Esophagus squamous epithelium (tissue), 5 donors: ENCODE data around the gene CD109. TPM values are rescaled to one million over a fixed set of nuclear protein-coding genes. Genes with fewer than 3 reads are reported as not detected.

Source experiments
- DNase-seq: peaks from one replicate; lab custom pipeline; 2025; lab: John Stamatoyannopoulos, UW
- H3K27ac ChIP-seq, 4 donors: fragments of 200-600 bp; sonication (generic); one replicate each; pipeline ENCODE4 v1.5.1; 2016 to 2019; ENCODE audit warnings: mild to moderate bottlenecking in 1 of 4
- H3K27me3 ChIP-seq, 4 donors: fragments of 200-600 bp; sonication (generic); 1 replicate in 3 of 4; 2 replicates in 1 of 4; pipeline versions ENCODE4 v1.5.1 to v1.6.0; 2017 to 2021; ENCODE audit warnings: antibody characterized with exemption in 1 of 4
- H3K36me3 ChIP-seq, 3 donors: fragments of 200-600 bp; sonication (generic); one replicate each; pipeline ENCODE4 v1.5.1; 2016 to 2019
- H3K4me1 ChIP-seq, 3 donors: fragments of 200-600 bp; sonication (generic); one replicate each; pipeline ENCODE4 v1.5.1; 2017 to 2019
- H3K4me3 ChIP-seq, 4 donors: fragments of 200-600 bp; sonication (generic); 1 replicate in 3 of 4; 2 replicates in 1 of 4; pipeline ENCODE4 v1.5.1; 2016 to 2019; ENCODE audit warnings: mild to moderate bottlenecking in 2 of 4, moderate library complexity in 1 of 4
- H3K9me3 ChIP-seq, 3 donors: fragments of 200-600 bp; sonication (generic); one replicate each; pipeline ENCODE4 v1.5.1; 2016 to 2019
- POLR2A ChIP-seq, 4 donors: fragments of 450-650 bp; IDR thresholded peaks; one replicate each; pipeline ENCODE4 v1.6.1; 2017; ENCODE audit warnings: antibody characterized with exemption in 4 of 4, mild to moderate bottlenecking in 4 of 4, moderate library complexity in 3 of 4
- WGBS, 2 donors: methylation state at CpG; one replicate each; pipeline ENCODE4 v1.1.5; 2018; 5-methylcytosine and 5-hydroxymethylcytosine counted together
- intact Hi-C: fragments of 100-400 bp; cut with DNase I; formaldehyde crosslinking; loops from one replicate; pipeline ENCODE4 v1.15.0; 2022
- total RNA-seq, 4 donors: library from RNA; depleted of rRNA; stranded (reverse); fragments of >200 nt; gene quantifications; one replicate each; pipeline ENCODE4 v1.1.0, GENCODE V29; 2016
- TF ChIP-seq, protein P1 (sequence below), 6 experiments: fragments of 450-650 bp in 4 of 6; fragments of 200-600 bp in 2 of 6; sonication (generic) in 2 of 6; IDR thresholded peaks; one replicate each; pipeline ENCODE4 v1.5.1; 2016 to 2019; ENCODE audit warnings: antibody characterized with exemption in 6 of 6, mild to moderate bottlenecking in 4 of 6, moderate library complexity in 4 of 6
- donor health status: DM: yes; HTN: yes; CAD: no.

CD109 gene
- total RNA-seq, 4 donors from 2014 or later = 27.0 to 57.9 (median 41.3) TPM

DNA sequence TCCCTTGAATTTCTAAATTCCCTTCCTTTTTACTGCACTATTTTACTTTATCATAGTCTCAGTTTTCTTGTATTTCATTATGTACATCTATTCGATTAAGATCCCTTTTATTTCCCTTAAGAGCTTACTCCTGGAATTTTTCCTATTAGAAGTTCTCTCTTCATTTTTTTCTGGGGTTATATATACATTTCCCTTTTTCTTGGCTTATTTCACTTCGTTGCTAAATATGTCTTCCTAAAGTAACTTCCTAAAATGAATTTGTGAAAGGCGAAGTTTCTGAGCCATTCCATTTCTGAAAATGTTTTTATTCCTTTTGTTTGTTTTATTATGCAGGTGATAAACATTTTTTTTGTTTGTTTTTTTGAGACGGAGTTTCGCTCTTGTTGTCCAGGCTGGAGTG is 5.9 kb upstream of the CD109 start:
- no peaks in the 10 kb centered on the region for H3K9me3 ChIP-seq
- H3K4me1 ChIP-seq = peaks cover 0 to 8% (median 6%) of the 10 kb centered on the region in 3 donors
- no peak overlapping the region for H3K27ac ChIP-seq
- TF ChIP-seq POLR2A (IDR thresholded peaks at IDR 0.05) = no peak
- TF ChIP-seq, protein P1, sequence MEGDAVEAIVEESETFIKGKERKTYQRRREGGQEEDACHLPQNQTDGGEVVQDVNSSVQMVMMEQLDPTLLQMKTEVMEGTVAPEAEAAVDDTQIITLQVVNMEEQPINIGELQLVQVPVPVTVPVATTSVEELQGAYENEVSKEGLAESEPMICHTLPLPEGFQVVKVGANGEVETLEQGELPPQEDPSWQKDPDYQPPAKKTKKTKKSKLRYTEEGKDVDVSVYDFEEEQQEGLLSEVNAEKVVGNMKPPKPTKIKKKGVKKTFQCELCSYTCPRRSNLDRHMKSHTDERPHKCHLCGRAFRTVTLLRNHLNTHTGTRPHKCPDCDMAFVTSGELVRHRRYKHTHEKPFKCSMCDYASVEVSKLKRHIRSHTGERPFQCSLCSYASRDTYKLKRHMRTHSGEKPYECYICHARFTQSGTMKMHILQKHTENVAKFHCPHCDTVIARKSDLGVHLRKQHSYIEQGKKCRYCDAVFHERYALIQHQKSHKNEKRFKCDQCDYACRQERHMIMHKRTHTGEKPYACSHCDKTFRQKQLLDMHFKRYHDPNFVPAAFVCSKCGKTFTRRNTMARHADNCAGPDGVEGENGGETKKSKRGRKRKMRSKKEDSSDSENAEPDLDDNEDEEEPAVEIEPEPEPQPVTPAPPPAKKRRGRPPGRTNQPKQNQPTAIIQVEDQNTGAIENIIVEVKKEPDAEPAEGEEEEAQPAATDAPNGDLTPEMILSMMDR (IDR thresholded peaks at IDR 0.05) = no peak
- H3K36me3 ChIP-seq = no peaks in the 10 kb centered on the region
- H3K27me3 ChIP-seq = no peaks in the 10 kb centered on the region
- no peak for DNase-seq
- no peak overlapping the region for H3K4me3 ChIP-seq
- intact Hi-C loops = no loop called here
- WGBS, 2 donors = 76 to 81% methylated on average over 5 of the region's 5 CpGs

DNA sequence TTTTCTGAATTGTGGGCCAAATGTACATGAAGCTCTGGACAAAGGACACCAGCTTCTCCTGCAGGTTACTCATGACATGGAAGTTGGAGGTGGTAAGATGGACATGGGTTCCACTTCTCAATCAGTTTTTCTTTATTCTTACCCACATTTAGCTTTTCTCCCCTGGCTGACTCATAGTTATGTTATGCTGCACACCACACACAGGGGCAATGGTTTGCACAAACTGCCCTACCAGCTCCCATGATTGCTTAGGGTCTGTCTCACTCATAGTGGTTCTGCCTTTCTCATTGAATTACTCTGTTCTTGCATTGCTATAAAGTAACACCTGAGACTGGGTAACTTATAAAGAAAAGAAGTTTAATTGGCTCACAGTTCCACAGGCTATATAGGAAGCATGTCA is 4.5 kb upstream of the CD109 start:
- DNase-seq = no peak

DNA sequence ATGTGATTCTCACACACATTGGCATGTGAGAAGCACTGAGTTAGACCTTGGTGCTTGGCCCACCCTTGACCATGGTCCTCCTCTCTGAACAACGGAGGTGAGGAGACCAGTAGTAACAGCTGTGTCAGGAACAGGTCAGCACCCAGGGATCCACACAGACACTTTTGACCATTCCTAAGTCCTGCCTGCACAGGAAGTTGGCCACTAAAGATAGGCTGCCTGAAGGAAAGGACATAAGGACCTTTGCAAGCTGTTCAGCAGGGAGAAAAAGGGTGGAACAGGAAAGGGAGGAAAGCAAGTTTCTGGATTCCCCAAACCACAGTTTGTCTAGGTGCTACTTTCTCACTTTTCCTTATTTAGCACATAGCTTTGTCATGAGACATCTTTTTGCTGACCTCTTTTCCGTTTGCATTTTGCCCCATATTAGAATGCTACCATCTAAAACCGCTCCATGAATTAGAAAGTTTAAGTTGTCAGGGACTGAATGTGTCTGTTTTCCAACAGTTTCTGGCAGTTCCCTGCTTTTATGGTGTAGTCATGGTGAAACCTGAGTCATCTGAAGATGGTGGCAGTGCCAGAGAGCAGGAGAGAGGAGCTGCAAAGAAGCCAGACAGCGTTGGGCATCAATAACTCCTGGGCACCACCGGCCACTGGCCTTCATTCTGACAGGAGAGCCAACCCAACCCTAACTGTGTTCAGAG is 1.1 kb upstream of the CD109 start:
- Histone ChIP-seq H3K9me3 (no peaks in the 10 kb centered on the region), H3K4me3 (peak overlapping the region; percentile 48 to 82 (median 66)), H3K27ac (peak overlapping the region; percentile 71 to 95 (median 90)), H3K27me3 (no peaks in the 10 kb centered on the region), H3K36me3 (peaks cover 0 to 5% (median 0%) of the 10 kb centered on the region in 3 donors), H3K4me1 (peaks cover 0 to 46% (median 15%) of the 10 kb centered on the region in 3 donors)
- intact Hi-C loops = no loop called here
- TF ChIP-seq, protein P1 (IDR thresholded peaks at IDR 0.05) = no peak
- TF ChIP-seq POLR2A (IDR thresholded peaks at IDR 0.05) = no peak
- 15 to 28% methylated on average over 2 to 4 of the region's 5 CpGs for WGBS, 2 donors
- no peak for DNase-seq

More for the DNA sequence above, 4.5 kb upstream of the CD109 start:
- intact Hi-C loops = no loop called here
- Histone ChIP-seq H3K27ac (no peak overlapping the region), H3K4me3 (no peak overlapping the region), H3K4me1 (peaks cover 0 to 22% (median 9%) of the 10 kb centered on the region in 3 donors), H3K36me3 (no peaks in the 10 kb centered on the region), H3K9me3 (no peaks in the 10 kb centered on the region), H3K27me3 (no peaks in the 10 kb centered on the region)
- no peak for TF ChIP-seq POLR2A (IDR thresholded peaks at IDR 0.05)
- TF ChIP-seq, protein P1 (IDR thresholded peaks at IDR 0.05) = no peak

GRCh38 chr6:73696966-73697655 is 1.1 kb downstream of the CD109 start:
- Histone ChIP-seq H3K36me3 (peaks cover 0 to 7% (median 0%) of the 10 kb centered on the region in 3 donors), H3K4me1 (peaks cover 0 to 58% (median 15%) of the 10 kb centered on the region in 3 donors), H3K27me3 (no peaks in the 10 kb centered on the region), H3K27ac (peak overlapping the region; percentile 88 to 95 (median 91)), H3K4me3 (peak overlapping the region; percentile 48 to 82 (median 66)), H3K9me3 (no peaks in the 10 kb centered on the region)
- no peak for DNase-seq
- WGBS, 2 donors = 35 to 38% methylated on average over 10 of the region's 10 CpGs
- TF ChIP-seq POLR2A (IDR thresholded peaks at IDR 0.05) = peak in 1 of 4 donors; percentile 21
- TF ChIP-seq, protein P1 (IDR thresholded peaks at IDR 0.05) = no peak
- intact Hi-C loops = no loop called here
